DND-41 (cell line): ENCODE data around the gene ZBTB8B.

Source experiments
- ATAC-seq: fragments of 200-7000 bp; cut with Tn5 transposase; 3 replicates; pipeline ENCODE4 v1.9.1; 2021; ENCODE audit warnings: low read depth; ENCODE audit not compliant: insufficient read depth
- DNase-seq: peaks from one replicate; pipeline ENCODE4 v3.0.0-alpha.2; 2020
- H2AFZ ChIP-seq: 2 replicates; pipeline ENCODE4 v1.6.0; 2012; ENCODE audit warnings: low read depth, low read length
- H3K27ac ChIP-seq: 2 replicates; pipeline ENCODE4 v1.5.1; 2012; ENCODE audit warnings: low read length, inconsistent platforms
- H3K27me3 ChIP-seq: fragments of 200-600 bp; sonication (generic); 2 replicates; pipeline ENCODE4 v1.6.0; 2012; ENCODE audit warnings: low read length, mild to moderate bottlenecking, inconsistent platforms; ENCODE audit not compliant: insufficient read depth, poor library complexity
- H3K36me3 ChIP-seq: 2 replicates; pipeline ENCODE4 v1.5.1; 2012; ENCODE audit warnings: low read length, inconsistent platforms; ENCODE audit not compliant: insufficient read depth
- H3K4me1 ChIP-seq: 2 replicates; pipeline ENCODE4 v1.5.1; 2012; ENCODE audit warnings: mild to moderate bottlenecking, low read length; ENCODE audit not compliant: insufficient read depth
- H3K4me2 ChIP-seq: 2 replicates; pipeline ENCODE4 v1.6.0; 2012; ENCODE audit warnings: mild to moderate bottlenecking, moderate library complexity, low read length, inconsistent platforms; ENCODE audit not compliant: insufficient read depth
- H3K4me3 ChIP-seq, 2 experiments: fragments of 200-600 bp in 1 of 2; shearing (Covaris generic) in 1 of 2; 2 replicates each; pipeline ENCODE4 v1.5.1; 2012 to 2016; ENCODE audit warnings: inconsistent platforms in 2 of 2, low read length in 2 of 2, mild to moderate bottlenecking in 2 of 2, low read depth in 1 of 2, moderate library complexity in 1 of 2
- H3K79me2 ChIP-seq: 2 replicates; pipeline ENCODE4 v1.6.0; 2012; ENCODE audit warnings: low read length, inconsistent platforms; ENCODE audit not compliant: insufficient read depth
- H3K9ac ChIP-seq: 2 replicates; pipeline ENCODE4 v1.6.0; 2012; ENCODE audit warnings: low read depth, mild to moderate bottlenecking, inconsistent platforms, low read length, moderate library complexity
- H3K9me3 ChIP-seq: 2 replicates; pipeline ENCODE4 v1.5.1; 2012; ENCODE audit warnings: low read length, moderate library complexity, mild to moderate bottlenecking, inconsistent platforms; ENCODE audit not compliant: insufficient read depth, severe bottlenecking
- H4K20me1 ChIP-seq: 2 replicates; pipeline ENCODE4 v1.6.0; 2012; ENCODE audit warnings: low read length; ENCODE audit not compliant: insufficient read depth
- EZH2 ChIP-seq: IDR thresholded peaks from 3 replicates; pipeline ENCODE4 v1.6.1; 2012; ENCODE audit warnings: borderline replicate concordance, low read depth, mild to moderate bottlenecking, moderate library complexity, low read length, inconsistent platforms; ENCODE audit not compliant: severe bottlenecking
- TF ChIP-seq, protein P1 (sequence below): IDR thresholded peaks from 2 replicates; pipeline ENCODE4 v1.5.1; 2012; ENCODE audit warnings: borderline replicate concordance, low read length, moderate library complexity, mild to moderate bottlenecking; ENCODE audit not compliant: poor library complexity, severe bottlenecking; ENCODE audit errors: extremely low read depth

The ZBTB8B gene

DNA sequence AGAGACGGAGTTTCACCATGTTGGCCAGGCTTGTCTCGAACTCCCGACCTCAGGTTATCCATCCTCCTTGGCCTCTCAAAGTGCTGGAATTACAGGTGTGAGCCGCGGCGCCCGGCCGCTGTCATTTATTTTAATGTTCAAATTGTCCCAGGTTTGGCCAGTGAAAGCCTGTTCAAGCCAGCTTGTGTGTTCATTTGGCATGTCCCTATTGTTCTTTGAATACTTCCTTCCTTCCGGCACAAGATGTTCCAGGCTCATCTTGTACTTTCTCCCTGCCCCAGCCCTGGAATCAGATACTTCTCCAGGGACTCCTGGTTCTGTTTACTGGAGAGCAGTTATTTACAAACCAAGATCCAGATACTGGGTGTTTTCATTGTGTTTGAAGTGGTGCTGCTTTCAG, 37.0 kb downstream of the ZBTB8B start:
- Histone ChIP-seq H3K36me3 (no peaks in the 10 kb centered on the region), H3K79me2 (no peaks in the 10 kb centered on the region), H3K4me3 (no peak overlapping the region), H3K9me3 (no peaks in the 10 kb centered on the region), H3K4me1 (peaks cover 6% of the 10 kb centered on the region), H3K27ac (no peak overlapping the region), H4K20me1 (no peaks in the 10 kb centered on the region), H3K4me2 (no peak overlapping the region), H3K9ac (no peak overlapping the region), H3K27me3 (peaks cover 40% of the 10 kb centered on the region), H2AFZ (no peak overlapping the region)
- DNase-seq, result no peak
- no peak for ATAC-seq
- TF ChIP-seq EZH2, result no peak
- TF ChIP-seq, protein P1, sequence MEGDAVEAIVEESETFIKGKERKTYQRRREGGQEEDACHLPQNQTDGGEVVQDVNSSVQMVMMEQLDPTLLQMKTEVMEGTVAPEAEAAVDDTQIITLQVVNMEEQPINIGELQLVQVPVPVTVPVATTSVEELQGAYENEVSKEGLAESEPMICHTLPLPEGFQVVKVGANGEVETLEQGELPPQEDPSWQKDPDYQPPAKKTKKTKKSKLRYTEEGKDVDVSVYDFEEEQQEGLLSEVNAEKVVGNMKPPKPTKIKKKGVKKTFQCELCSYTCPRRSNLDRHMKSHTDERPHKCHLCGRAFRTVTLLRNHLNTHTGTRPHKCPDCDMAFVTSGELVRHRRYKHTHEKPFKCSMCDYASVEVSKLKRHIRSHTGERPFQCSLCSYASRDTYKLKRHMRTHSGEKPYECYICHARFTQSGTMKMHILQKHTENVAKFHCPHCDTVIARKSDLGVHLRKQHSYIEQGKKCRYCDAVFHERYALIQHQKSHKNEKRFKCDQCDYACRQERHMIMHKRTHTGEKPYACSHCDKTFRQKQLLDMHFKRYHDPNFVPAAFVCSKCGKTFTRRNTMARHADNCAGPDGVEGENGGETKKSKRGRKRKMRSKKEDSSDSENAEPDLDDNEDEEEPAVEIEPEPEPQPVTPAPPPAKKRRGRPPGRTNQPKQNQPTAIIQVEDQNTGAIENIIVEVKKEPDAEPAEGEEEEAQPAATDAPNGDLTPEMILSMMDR, result no peak

DNA sequence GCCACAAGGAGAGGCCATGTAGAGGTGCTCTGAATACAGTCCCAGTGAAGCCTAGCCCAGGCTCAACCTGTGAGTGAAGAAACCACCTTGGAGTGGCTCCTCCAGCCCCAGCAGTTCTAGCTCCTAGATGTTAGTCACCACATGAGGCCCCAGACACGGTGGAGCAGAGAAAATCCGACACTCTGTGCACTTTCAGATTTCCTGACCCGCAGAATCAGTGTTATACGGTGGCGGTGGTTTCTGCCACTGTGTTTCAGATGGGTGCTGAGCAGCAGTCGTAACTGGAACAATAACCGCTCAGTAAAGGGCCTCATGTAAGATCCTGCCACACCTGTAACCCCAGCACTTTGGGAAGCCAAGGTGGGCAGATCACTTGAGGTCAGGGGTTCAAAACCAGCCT, 38.3 kb downstream of the ZBTB8B start:
- H3K27me3 ChIP-seq, result peaks cover 30% of the 10 kb centered on the region
- H3K36me3 ChIP-seq, result no peaks in the 10 kb centered on the region
- no peak overlapping the region for H3K4me3 ChIP-seq
- H3K9me3 ChIP-seq, result no peaks in the 10 kb centered on the region
- no peaks in the 10 kb centered on the region for H4K20me1 ChIP-seq
- no peak overlapping the region for H3K27ac ChIP-seq
- no peak overlapping the region for H3K4me2 ChIP-seq
- DNase-seq (no peak), ATAC-seq (no peak)
- H3K9ac ChIP-seq, result no peak overlapping the region
- TF ChIP-seq EZH2, result no peak
- TF ChIP-seq, protein P1, result no peak
- H3K4me1 ChIP-seq, result peaks cover 6% of the 10 kb centered on the region
- no peaks in the 10 kb centered on the region for H3K79me2 ChIP-seq
- H2AFZ ChIP-seq, result no peak overlapping the region

DNA sequence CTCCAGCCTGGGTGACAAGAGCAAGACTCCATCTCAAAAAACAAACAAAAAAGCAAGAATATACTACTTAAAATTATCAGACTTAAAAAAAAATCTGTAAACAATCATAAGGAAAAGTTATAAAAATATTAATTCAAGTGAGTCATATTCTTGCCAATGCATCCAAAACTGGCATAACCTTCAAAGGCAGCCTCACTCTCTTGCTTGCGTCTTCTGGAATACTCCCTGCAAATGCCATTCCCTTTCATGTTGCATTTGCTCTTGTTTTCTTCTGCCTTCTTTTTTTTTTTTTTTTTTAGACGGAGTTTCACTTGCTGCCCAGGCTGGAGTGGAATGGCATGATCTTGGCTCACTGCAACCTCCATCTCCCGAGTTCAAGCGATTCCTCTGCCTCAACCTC, 42.1 kb downstream of the ZBTB8B start:
- no peak for ATAC-seq
- Histone ChIP-seq H3K27ac (no peak overlapping the region), H3K4me3 (no peak overlapping the region), H2AFZ (no peak overlapping the region), H4K20me1 (no peaks in the 10 kb centered on the region), H3K79me2 (no peaks in the 10 kb centered on the region), H3K9ac (no peak overlapping the region), H3K4me2 (no peak overlapping the region), H3K4me1 (no peaks in the 10 kb centered on the region), H3K36me3 (no peaks in the 10 kb centered on the region), H3K9me3 (no peaks in the 10 kb centered on the region), H3K27me3 (peaks cover 15% of the 10 kb centered on the region)
- TF ChIP-seq, protein P1, result no peak
- no peak for TF ChIP-seq EZH2
- DNase-seq, result no peak

DNA sequence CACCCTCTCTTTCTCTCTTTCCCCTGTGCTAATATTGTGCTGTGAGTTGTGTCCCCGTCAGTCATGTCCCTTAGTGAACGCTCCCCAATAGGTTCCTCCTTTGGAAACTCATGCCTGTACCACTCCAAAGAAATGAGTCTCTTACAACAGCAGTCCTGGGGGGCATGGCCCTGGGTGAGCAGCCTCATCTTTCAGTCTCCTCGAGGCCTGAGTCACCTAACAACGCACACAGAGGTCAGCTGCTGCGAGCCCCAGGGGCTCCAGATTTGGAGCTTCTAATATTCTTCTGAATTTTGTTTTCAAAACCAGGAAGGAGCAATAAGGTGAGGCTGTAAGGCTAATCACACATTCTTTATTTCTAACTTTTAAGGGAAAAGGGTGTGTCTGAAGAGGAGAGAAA, 43.9 kb downstream of the ZBTB8B start:
- Histone ChIP-seq H3K9ac (no peak overlapping the region), H3K4me2 (no peak overlapping the region), H4K20me1 (no peaks in the 10 kb centered on the region), H3K27ac (no peak overlapping the region), H3K4me1 (no peaks in the 10 kb centered on the region), H3K4me3 (no peak overlapping the region), H3K79me2 (no peaks in the 10 kb centered on the region), H3K27me3 (peaks cover 9% of the 10 kb centered on the region), H3K9me3 (no peaks in the 10 kb centered on the region), H3K36me3 (no peaks in the 10 kb centered on the region), H2AFZ (no peak overlapping the region)
- TF ChIP-seq, protein P1, result no peak
- no peak for TF ChIP-seq EZH2
- ATAC-seq (no peak), DNase-seq (no peak)
